IMR-90 (cell line): Measurements from ENCODE around the gene PSMA8.
"Not testable (repeated sequence)": the region's sequence is repeated elsewhere in the genome, so short reads cannot be mapped to it uniquely, and the experiment has no call there.

Experiments used
- BHLHE40 ChIP-seq: fragments of 150-350 bp; IDR thresholded peaks from 2 replicates; pipeline ENCODE4 v1.6.1; 2016; ENCODE audit warnings: mild to moderate bottlenecking, low read depth, low read length
- CEBPB ChIP-seq: IDR thresholded peaks from 2 replicates; pipeline ENCODE4 v1.6.1; 2012; ENCODE audit warnings: low read depth, low read length, improper control_type of control experiment
- CHD1 ChIP-seq: IDR thresholded peaks from 2 replicates; pipeline ENCODE4 v1.6.1; 2012; ENCODE audit warnings: low read depth, low read length, improper control_type of control experiment
- CTCF ChIP-seq: conservative IDR thresholded peaks from 2 replicates; pipeline ENCODE4 v1.5.1; 2012; ENCODE audit warnings: mild to moderate bottlenecking, low read depth, low read length, improper control_type of control experiment
- FOS ChIP-seq: fragments of 150-350 bp; IDR thresholded peaks from 2 replicates; pipeline ENCODE4 v1.6.1; 2016; ENCODE audit warnings: low read depth, low read length
- MAFK ChIP-seq: IDR thresholded peaks from 2 replicates; pipeline ENCODE4 v1.6.1; 2012; ENCODE audit warnings: low read depth, low read length, improper control_type of control experiment
- MXI1 ChIP-seq: IDR thresholded peaks from 2 replicates; pipeline ENCODE4 v1.6.1; 2012; ENCODE audit warnings: low read depth, mild to moderate bottlenecking, low read length, moderate library complexity, borderline replicate concordance
- POLR2A ChIP-seq: IDR thresholded peaks from 2 replicates; pipeline ENCODE4 v1.6.1; 2012; ENCODE audit warnings: mild to moderate bottlenecking, low read depth, low read length
- RAD21 ChIP-seq: IDR thresholded peaks from 2 replicates; pipeline ENCODE4 v1.6.1; 2012; ENCODE audit warnings: low read length, improper control_type of control experiment
- RCOR1 ChIP-seq: IDR thresholded peaks from 2 replicates; pipeline ENCODE4 v1.6.1; 2012; ENCODE audit warnings: mild to moderate bottlenecking, low read length, improper control_type of control experiment; ENCODE audit not compliant: insufficient replicate concordance
- RFX5 ChIP-seq: IDR thresholded peaks from 2 replicates; pipeline ENCODE4 v1.8.0; 2012; ENCODE audit warnings: low read depth, mild to moderate bottlenecking, low read length, moderate library complexity
- TF ChIP-seq, protein P1 (sequence below): fragments of 150-350 bp; IDR thresholded peaks from 2 replicates; pipeline ENCODE4 v1.6.1; 2017; ENCODE audit warnings: mild to moderate bottlenecking, antibody characterized with exemption, low read length, low read depth
- TF ChIP-seq, protein P2 (sequence below): fragments of 150-350 bp; IDR thresholded peaks from 2 replicates; pipeline ENCODE4 v1.6.1; 2016; ENCODE audit warnings: low read depth, mild to moderate bottlenecking, low read length, moderate library complexity, borderline replicate concordance

GRCh38 chr18:26167592-26167991 is 33.9 kb downstream of the PSMA8 start:
- not testable (repeated sequence) for TF ChIP-seq CTCF, RFX5, FOS, CEBPB, RCOR1, POLR2A, CHD1, MAFK, BHLHE40, RAD21, MXI1
- TF ChIP-seq, protein P1, sequence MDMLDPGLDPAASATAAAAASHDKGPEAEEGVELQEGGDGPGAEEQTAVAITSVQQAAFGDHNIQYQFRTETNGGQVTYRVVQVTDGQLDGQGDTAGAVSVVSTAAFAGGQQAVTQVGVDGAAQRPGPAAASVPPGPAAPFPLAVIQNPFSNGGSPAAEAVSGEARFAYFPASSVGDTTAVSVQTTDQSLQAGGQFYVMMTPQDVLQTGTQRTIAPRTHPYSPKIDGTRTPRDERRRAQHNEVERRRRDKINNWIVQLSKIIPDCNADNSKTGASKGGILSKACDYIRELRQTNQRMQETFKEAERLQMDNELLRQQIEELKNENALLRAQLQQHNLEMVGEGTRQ: not testable (repeated sequence)
- TF ChIP-seq, protein P2, sequence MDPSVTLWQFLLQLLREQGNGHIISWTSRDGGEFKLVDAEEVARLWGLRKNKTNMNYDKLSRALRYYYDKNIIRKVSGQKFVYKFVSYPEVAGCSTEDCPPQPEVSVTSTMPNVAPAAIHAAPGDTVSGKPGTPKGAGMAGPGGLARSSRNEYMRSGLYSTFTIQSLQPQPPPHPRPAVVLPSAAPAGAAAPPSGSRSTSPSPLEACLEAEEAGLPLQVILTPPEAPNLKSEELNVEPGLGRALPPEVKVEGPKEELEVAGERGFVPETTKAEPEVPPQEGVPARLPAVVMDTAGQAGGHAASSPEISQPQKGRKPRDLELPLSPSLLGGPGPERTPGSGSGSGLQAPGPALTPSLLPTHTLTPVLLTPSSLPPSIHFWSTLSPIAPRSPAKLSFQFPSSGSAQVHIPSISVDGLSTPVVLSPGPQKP: not testable (repeated sequence)
